GM12878 (cell line): Measurements from ENCODE around the gene FBLN1. TPM values are rescaled to one million over a fixed set of nuclear protein-coding genes. Genes with fewer than 3 reads are reported as not detected.

Experiments used
- ATAC-seq: fragments of 200-7000 bp; cut with Tn5 transposase; 3 replicates; pipeline ENCODE4 v1.9.1; 2020; ENCODE audit warnings: mild to moderate bottlenecking, moderate library complexity
- BruUV-seq: library from RNA; stranded (reverse); fragments of 400-500 nt; replicated peaks from 2 replicates; lab custom pipeline; 2021; lab: Mats Ljungman, UMichigan
- CTCF ChIA-PET: fragments of 300-600 bp; sonication (Branson Sonifier 250); formaldehyde crosslinking; extraction: SDS; loops from one replicate; lab custom pipeline; 2021; ENCODE audit warnings: inconsistent platforms; lab: Yijun Ruan, JAX
- POLR2A ChIA-PET: fragments of 350-600 bp; formaldehyde crosslinking; extraction: SDS; loops from one replicate; lab custom pipeline; 2021; ENCODE audit warnings: inconsistent platforms; lab: Charles Lee
- RAD21 ChIA-PET: fragments of 300-600 bp; sonication (Branson Sonifier 250); formaldehyde crosslinking; loops from one replicate; lab custom pipeline; 2023; ENCODE audit warnings: antibody characterized with exemption; ENCODE audit not compliant: unreplicated experiment; lab: Charles Lee
- SMC1A ChIA-PET: fragments of 300-600 bp; sonication (Branson Sonifier 250); formaldehyde crosslinking; loops from one replicate; lab custom pipeline; 2023; ENCODE audit not compliant: unreplicated experiment, uncharacterized antibody; lab: Charles Lee
- DNase-seq: peaks from one replicate; pipeline ENCODE4 v3.0.0-alpha.2; 2011; ENCODE audit warnings: low read depth, low spot score
- FAIRE-seq: peaks from 3 replicates; lab custom pipeline; 2011; peaks lifted over from hg19 to GRCh38; lab: Jason Lieb, UNC
- H2AFZ ChIP-seq: 2 replicates; pipeline ENCODE4 v1.6.0; 2011; ENCODE audit warnings: low read depth, low read length, control low read depth; ENCODE audit not compliant: control insufficient read depth
- H3K27ac ChIP-seq: 2 replicates; pipeline ENCODE4 v1.5.1; 2011; ENCODE audit warnings: control low read depth; ENCODE audit not compliant: control insufficient read depth, insufficient read depth
- H3K27me3 ChIP-seq, 2 experiments: replicated peaks in 1 of 2; 2 replicates each; pipeline versions ENCODE4 v1.6.0 to v1.6.1; 2011; ENCODE audit warnings: low read length in 1 of 2; ENCODE audit not compliant: control insufficient read depth in 2 of 2, insufficient read depth in 2 of 2
- H3K36me3 ChIP-seq, 2 experiments: 2 replicates each; pipeline ENCODE4 v1.5.1; 2011; ENCODE audit warnings: low read length in 1 of 2; ENCODE audit not compliant: control insufficient read depth in 2 of 2, insufficient read depth in 2 of 2
- H3K4me1 ChIP-seq: 2 replicates; pipeline ENCODE4 v1.6.1; 2011; ENCODE audit warnings: mild to moderate bottlenecking, low read length, moderate library complexity, mixed read lengths; ENCODE audit not compliant: control insufficient read depth, insufficient read depth
- H3K4me2 ChIP-seq: 2 replicates; pipeline ENCODE4 v1.6.0; 2011; ENCODE audit warnings: control low read depth; ENCODE audit not compliant: control insufficient read depth, insufficient read depth
- H3K4me3 ChIP-seq: fragments of 200-600 bp; sonication (generic); 2 replicates; pipeline ENCODE4 v1.5.1; 2016
- H3K79me2 ChIP-seq: 2 replicates; pipeline ENCODE4 v1.6.0; 2011; ENCODE audit warnings: low read length; ENCODE audit not compliant: control insufficient read depth, insufficient read depth
- H3K9ac ChIP-seq: 2 replicates; pipeline ENCODE4 v1.8.0; 2011; ENCODE audit warnings: low read length, control low read depth, mixed read lengths; ENCODE audit not compliant: control insufficient read depth, insufficient read depth
- H3K9me3 ChIP-seq: replicated peaks from 3 replicates; pipeline ENCODE4 v1.5.1; 2011; ENCODE audit warnings: mild to moderate bottlenecking, low read length; ENCODE audit not compliant: control insufficient read depth, insufficient read depth
- H4K20me1 ChIP-seq: 2 replicates; pipeline ENCODE4 v1.6.0; 2011; ENCODE audit not compliant: control insufficient read depth, insufficient read depth
- BHLHE40 ChIP-seq, 2 experiments: fragments of 450-650 bp in 1 of 2; IDR thresholded peaks; 2 replicates each; pipeline ENCODE4 v1.6.1; 2011 to 2017; ENCODE audit warnings: low read depth in 2 of 2, borderline replicate concordance in 1 of 2, improper control_type of control experiment in 1 of 2, low read length in 1 of 2, mild to moderate bottlenecking in 1 of 2
- E4F1 ChIP-seq: fragments of 450-650 bp; IDR thresholded peaks from 2 replicates; pipeline ENCODE4 v1.6.1; 2018; ENCODE audit warnings: borderline replicate concordance, mild to moderate bottlenecking; ENCODE audit not compliant: partially characterized antibody
- HDAC6 ChIP-seq: fragments of 200-600 bp; sonication (generic); IDR thresholded peaks from one replicate; pipeline ENCODE4 v1.8.0; 2017; ENCODE audit warnings: antibody characterized with exemption; ENCODE audit not compliant: unreplicated experiment
- KLF5 ChIP-seq: fragments of 450-650 bp; IDR thresholded peaks from 2 replicates; pipeline ENCODE4 v1.6.1; 2014; ENCODE audit warnings: mild to moderate bottlenecking; ENCODE audit not compliant: partially characterized antibody
- NFYA ChIP-seq: IDR thresholded peaks from 2 replicates; pipeline ENCODE4 v1.6.1; 2011; ENCODE audit warnings: low read depth, mild to moderate bottlenecking, low read length, improper control_type of control experiment, borderline replicate concordance
- PAX8 ChIP-seq: fragments of 450-650 bp; IDR thresholded peaks from 2 replicates; pipeline ENCODE4 v1.6.1; 2017; ENCODE audit warnings: mild to moderate bottlenecking, moderate library complexity
- TCF12 ChIP-seq: IDR thresholded peaks from 2 replicates; pipeline ENCODE4 v1.6.1; 2011; ENCODE audit warnings: low read depth, mild to moderate bottlenecking, low read length
- WGBS: methylation state at CpG from one replicate; pipeline ENCODE4 v1.1.6; 2016; ENCODE audit warnings: low lambda C conversion rate; ENCODE audit not compliant: insufficient replicate concordance, insufficient coverage; ENCODE audit errors: missing lambda C conversion rate; 5-methylcytosine and 5-hydroxymethylcytosine counted together
- in situ Hi-C: fragments of 300-500 bp; cut with MboI; formaldehyde crosslinking; loops from 9 replicates; pipeline ENCODE4 v1.14.3; 2018; ENCODE audit warnings: mixed read lengths
- intact Hi-C: fragments of 100-400 bp; cut with micrococcal nuclease; formaldehyde crosslinking; loops from one replicate; pipeline ENCODE4 v1.14.2; 2022; ENCODE audit not compliant: unreplicated experiment
- polyA plus RNA-seq, 11 experiments: library from polyadenylated mRNA; depleted of rRNA in 4 of 11; unstranded in 6 of 11; stranded (reverse) in 5 of 11; fragments of >200 nt; fragmentation: Nextera tagmentation in 4 of 11; fragmentation: Illumina TruSeq in 1 of 11; extraction: Ambion mirVana in 4 of 11; extraction: Trizol in 1 of 11; gene quantifications; 1 replicate in 1 of 11; 2 replicates in 10 of 11; pipeline versions ENCODE4 v1.2.1 to v1.2.3, GENCODE V29; 2011 to 2016; ENCODE audit warnings: inconsistent platforms in 2 of 11, missing spikeins in 2 of 11, low read depth in 1 of 11
- total RNA-seq, 4 experiments: library from RNA; depleted of rRNA in 3 of 4; stranded (reverse); fragments of >200 nt in 3 of 4; fragmentation: Illumina TruSeq in 1 of 4; extraction: Trizol in 1 of 4; gene quantifications; 2 replicates each; pipeline versions ENCODE4 v1.2.1 to v1.2.3, GENCODE V29; 2013 to 2021
- TF ChIP-seq, protein P1 (sequence below): fragments of 450-650 bp; IDR thresholded peaks from 2 replicates; pipeline ENCODE4 v1.6.1; 2017; ENCODE audit warnings: mild to moderate bottlenecking
- TF ChIP-seq, protein P2 (sequence below): fragments of 450-650 bp; IDR thresholded peaks from 2 replicates; pipeline ENCODE4 v1.6.1; 2017; ENCODE audit warnings: low read depth, mild to moderate bottlenecking, moderate library complexity
- TF ChIP-seq, protein P3 (sequence below): IDR thresholded peaks from 2 replicates; pipeline ENCODE4 v1.6.1; 2011; ENCODE audit warnings: borderline replicate concordance, low read depth, mild to moderate bottlenecking, moderate library complexity, low read length; ENCODE audit not compliant: insufficient read depth, poor library complexity, severe bottlenecking
- TF ChIP-seq, protein P4 (sequence below): fragments of 450-650 bp; IDR thresholded peaks from 2 replicates; pipeline ENCODE4 v1.6.1; 2018; ENCODE audit warnings: mild to moderate bottlenecking, low read depth, moderate library complexity; ENCODE audit not compliant: partially characterized antibody

FBLN1 gene
- total and polyA plus RNA-seq, 10 of the 15 experiments (the other 5 are each of a cell fraction or from before 2014, with no cell fraction given), result 0.20 to 0.51 TPM; not detected in 8

- TF ChIP-seq, protein P1, sequence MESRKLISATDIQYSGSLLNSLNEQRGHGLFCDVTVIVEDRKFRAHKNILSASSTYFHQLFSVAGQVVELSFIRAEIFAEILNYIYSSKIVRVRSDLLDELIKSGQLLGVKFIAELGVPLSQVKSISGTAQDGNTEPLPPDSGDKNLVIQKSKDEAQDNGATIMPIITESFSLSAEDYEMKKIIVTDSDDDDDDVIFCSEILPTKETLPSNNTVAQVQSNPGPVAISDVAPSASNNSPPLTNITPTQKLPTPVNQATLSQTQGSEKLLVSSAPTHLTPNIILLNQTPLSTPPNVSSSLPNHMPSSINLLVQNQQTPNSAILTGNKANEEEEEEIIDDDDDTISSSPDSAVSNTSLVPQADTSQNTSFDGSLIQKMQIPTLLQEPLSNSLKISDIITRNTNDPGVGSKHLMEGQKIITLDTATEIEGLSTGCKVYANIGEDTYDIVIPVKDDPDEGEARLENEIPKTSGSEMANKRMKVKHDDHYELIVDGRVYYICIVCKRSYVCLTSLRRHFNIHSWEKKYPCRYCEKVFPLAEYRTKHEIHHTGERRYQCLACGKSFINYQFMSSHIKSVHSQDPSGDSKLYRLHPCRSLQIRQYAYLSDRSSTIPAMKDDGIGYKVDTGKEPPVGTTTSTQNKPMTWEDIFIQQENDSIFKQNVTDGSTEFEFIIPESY, result no peak
- TF ChIP-seq, protein P2, sequence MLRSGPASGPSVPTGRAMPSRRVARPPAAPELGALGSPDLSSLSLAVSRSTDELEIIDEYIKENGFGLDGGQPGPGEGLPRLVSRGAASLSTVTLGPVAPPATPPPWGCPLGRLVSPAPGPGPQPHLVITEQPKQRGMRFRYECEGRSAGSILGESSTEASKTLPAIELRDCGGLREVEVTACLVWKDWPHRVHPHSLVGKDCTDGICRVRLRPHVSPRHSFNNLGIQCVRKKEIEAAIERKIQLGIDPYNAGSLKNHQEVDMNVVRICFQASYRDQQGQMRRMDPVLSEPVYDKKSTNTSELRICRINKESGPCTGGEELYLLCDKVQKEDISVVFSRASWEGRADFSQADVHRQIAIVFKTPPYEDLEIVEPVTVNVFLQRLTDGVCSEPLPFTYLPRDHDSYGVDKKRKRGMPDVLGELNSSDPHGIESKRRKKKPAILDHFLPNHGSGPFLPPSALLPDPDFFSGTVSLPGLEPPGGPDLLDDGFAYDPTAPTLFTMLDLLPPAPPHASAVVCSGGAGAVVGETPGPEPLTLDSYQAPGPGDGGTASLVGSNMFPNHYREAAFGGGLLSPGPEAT, result no peak
Observed at GRCh38 chr22:45455212-45455611, 47.5 kb upstream of the FBLN1 start (continued).

DNA sequence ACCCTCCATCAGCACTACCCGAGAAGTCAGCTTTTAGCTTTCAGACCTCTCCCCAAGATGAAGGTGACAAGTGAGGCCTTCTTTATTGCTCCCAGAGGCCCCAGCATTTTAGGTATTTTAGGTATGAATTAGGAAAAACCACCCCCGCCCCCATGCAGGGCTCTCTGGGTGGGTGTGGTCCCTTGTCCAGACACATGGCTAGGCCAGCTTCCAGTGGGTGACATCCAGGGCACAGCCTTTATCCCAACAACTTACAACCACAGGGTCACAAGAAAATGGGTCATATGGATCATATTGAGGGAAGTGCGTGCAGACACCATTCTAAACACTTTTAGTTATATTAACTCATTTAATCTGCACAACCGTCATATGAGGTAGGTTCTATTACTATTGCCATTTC, 47.1 kb upstream of the FBLN1 start:
- CTCF ChIA-PET, result no interaction called here
- DNase-seq (no peak), ATAC-seq (no peak), FAIRE-seq (no peak)
- H3K36me3 ChIP-seq, result no peaks in the 10 kb centered on the region
- no peaks in the 10 kb centered on the region for H3K4me1 ChIP-seq
- no peaks in the 10 kb centered on the region for H3K79me2 ChIP-seq
- H2AFZ ChIP-seq, result no peak overlapping the region
- intact Hi-C loops, result no loop called here
- SMC1A ChIA-PET, result no interaction called here
- no TSS peak for BruUV-seq
- H4K20me1 ChIP-seq, result no peaks in the 10 kb centered on the region
- no peak overlapping the region for H3K4me3 ChIP-seq
- H3K4me2 ChIP-seq, result no peak overlapping the region
- H3K9ac ChIP-seq, result no peak overlapping the region
- in situ Hi-C loops, result no loop called here
- no peaks in the 10 kb centered on the region; a peak in 2 of 4 replicates for H3K27me3 ChIP-seq
- POLR2A ChIA-PET, result no interaction called here
- 45% methylated on average over 4 of the region's 4 CpGs for WGBS
- RAD21 ChIA-PET, result no interaction called here
- no peaks in the 10 kb centered on the region for H3K9me3 ChIP-seq
- H3K27ac ChIP-seq, result no peak overlapping the region
- no peak for TF ChIP-seq TCF12
- TF ChIP-seq KLF5, result no peak
- TF ChIP-seq, protein P3, sequence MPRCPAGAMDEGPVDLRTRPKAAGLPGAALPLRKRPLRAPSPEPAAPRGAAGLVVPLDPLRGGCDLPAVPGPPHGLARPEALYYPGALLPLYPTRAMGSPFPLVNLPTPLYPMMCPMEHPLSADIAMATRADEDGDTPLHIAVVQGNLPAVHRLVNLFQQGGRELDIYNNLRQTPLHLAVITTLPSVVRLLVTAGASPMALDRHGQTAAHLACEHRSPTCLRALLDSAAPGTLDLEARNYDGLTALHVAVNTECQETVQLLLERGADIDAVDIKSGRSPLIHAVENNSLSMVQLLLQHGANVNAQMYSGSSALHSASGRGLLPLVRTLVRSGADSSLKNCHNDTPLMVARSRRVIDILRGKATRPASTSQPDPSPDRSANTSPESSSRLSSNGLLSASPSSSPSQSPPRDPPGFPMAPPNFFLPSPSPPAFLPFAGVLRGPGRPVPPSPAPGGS, result no peak
- TF ChIP-seq NFYA, result no peak
- TF ChIP-seq BHLHE40 (IDR thresholded peaks at IDR 0.05; ENCODE audit: borderline replicate concordance in 1 of 2, low read depth in 2 of 2, low read length in 1 of 2), result no peak
- no peak for TF ChIP-seq PAX8
- no peak for TF ChIP-seq E4F1
- TF ChIP-seq HDAC6, result no peak
- TF ChIP-seq, protein P4, sequence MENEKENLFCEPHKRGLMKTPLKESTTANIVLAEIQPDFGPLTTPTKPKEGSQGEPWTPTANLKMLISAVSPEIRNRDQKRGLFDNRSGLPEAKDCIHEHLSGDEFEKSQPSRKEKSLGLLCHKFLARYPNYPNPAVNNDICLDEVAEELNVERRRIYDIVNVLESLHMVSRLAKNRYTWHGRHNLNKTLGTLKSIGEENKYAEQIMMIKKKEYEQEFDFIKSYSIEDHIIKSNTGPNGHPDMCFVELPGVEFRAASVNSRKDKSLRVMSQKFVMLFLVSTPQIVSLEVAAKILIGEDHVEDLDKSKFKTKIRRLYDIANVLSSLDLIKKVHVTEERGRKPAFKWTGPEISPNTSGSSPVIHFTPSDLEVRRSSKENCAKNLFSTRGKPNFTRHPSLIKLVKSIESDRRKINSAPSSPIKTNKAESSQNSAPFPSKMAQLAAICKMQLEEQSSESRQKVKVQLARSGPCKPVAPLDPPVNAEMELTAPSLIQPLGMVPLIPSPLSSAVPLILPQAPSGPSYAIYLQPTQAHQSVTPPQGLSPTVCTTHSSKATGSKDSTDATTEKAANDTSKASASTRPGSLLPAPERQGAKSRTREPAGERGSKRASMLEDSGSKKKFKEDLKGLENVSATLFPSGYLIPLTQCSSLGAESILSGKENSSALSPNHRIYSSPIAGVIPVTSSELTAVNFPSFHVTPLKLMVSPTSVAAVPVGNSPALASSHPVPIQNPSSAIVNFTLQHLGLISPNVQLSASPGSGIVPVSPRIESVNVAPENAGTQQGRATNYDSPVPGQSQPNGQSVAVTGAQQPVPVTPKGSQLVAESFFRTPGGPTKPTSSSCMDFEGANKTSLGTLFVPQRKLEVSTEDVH, result no peak
